Smooth muscle cell (in vitro differentiated cells): ENCODE results near the gene AGGF1. TPM values are rescaled to one million over a fixed set of nuclear protein-coding genes. Genes with fewer than 3 reads are reported as not detected.
A peak's percentile ranks its signal among the peaks of the same experiment; 100 is the strongest.
"Not testable (repeated sequence)": the region's sequence is repeated elsewhere in the genome, so short reads cannot be mapped to it uniquely, and the experiment has no call there.

Experiments
- DNase-seq: peaks from one replicate; lab custom pipeline; 2025; ENCODE audit not compliant: unreplicated experiment; lab: John Stamatoyannopoulos, UW
- H2AFZ ChIP-seq: fragments of 200-600 bp; sonication (generic); 2 replicates; pipeline ENCODE4 v1.6.0; 2016; ENCODE audit warnings: antibody characterized with exemption, low read depth, mild to moderate bottlenecking
- H3F3A ChIP-seq: fragments of 200-600 bp; sonication (generic); 2 replicates; pipeline ENCODE4 v1.6.0; 2017; ENCODE audit warnings: antibody characterized with exemption, low read depth
- H3K27ac ChIP-seq: fragments of 200-600 bp; sonication (generic); 2 replicates; pipeline ENCODE4 v1.5.1; 2016; ENCODE audit warnings: low read depth, mild to moderate bottlenecking
- H3K27me3 ChIP-seq: fragments of 200-600 bp; sonication (generic); 2 replicates; pipeline ENCODE4 v1.6.1; 2016; ENCODE audit warnings: low read depth, mild to moderate bottlenecking
- H3K36me3 ChIP-seq: fragments of 200-600 bp; sonication (generic); 2 replicates; pipeline ENCODE4 v1.5.1; 2016; ENCODE audit warnings: low read depth
- H3K4me1 ChIP-seq: fragments of 200-600 bp; sonication (generic); 2 replicates; pipeline ENCODE4 v1.5.1; 2016; ENCODE audit warnings: low read depth
- H3K4me2 ChIP-seq: fragments of 200-600 bp; sonication (generic); 2 replicates; pipeline ENCODE4 v1.6.0; 2016; ENCODE audit warnings: mild to moderate bottlenecking
- H3K4me3 ChIP-seq: fragments of 200-600 bp; sonication (generic); 2 replicates; pipeline ENCODE4 v1.5.1; 2016; ENCODE audit warnings: mild to moderate bottlenecking
- H3K79me2 ChIP-seq: fragments of 200-600 bp; sonication (generic); 2 replicates; pipeline ENCODE4 v1.6.0; 2016; ENCODE audit warnings: low read depth, mild to moderate bottlenecking
- H3K9ac ChIP-seq: fragments of 200-600 bp; sonication (generic); 2 replicates; pipeline ENCODE4 v1.6.0; 2016; ENCODE audit warnings: low read depth
- H3K9me3 ChIP-seq: fragments of 200-600 bp; sonication (generic); replicated peaks from 2 replicates; pipeline ENCODE4 v1.5.1; 2016; ENCODE audit warnings: low read depth
- H4K20me1 ChIP-seq: fragments of 200-600 bp; sonication (generic); 2 replicates; pipeline ENCODE4 v1.6.0; 2016; ENCODE audit warnings: low read depth
- WGBS: methylation state at CpG from one replicate; pipeline ENCODE4 v1.1.7; 2016; ENCODE audit warnings: low lambda C conversion rate; 5-methylcytosine and 5-hydroxymethylcytosine counted together
- polyA plus RNA-seq: library from polyadenylated mRNA; unstranded; fragments of >200 nt; fragmentation: Nextera tagmentation; extraction: Ambion mirVana; gene quantifications from 2 replicates; pipeline ENCODE4 v1.2.1, GENCODE V29; 2016
- total RNA-seq: library from RNA; depleted of rRNA; stranded (reverse); fragments of >200 nt; gene quantifications from 2 replicates; pipeline ENCODE4 v1.2.3, GENCODE V29; 2014
- TF ChIP-seq, protein P1 (sequence below): fragments of 200-600 bp; sonication (generic); IDR thresholded peaks from 2 replicates; pipeline ENCODE4 v1.5.1; 2017; ENCODE audit warnings: borderline replicate concordance, mild to moderate bottlenecking, antibody characterized with exemption; ENCODE audit not compliant: insufficient read depth, poor library complexity, severe bottlenecking

AGGF1 gene
- total and polyA plus RNA-seq, 2 experiments from 2014 or later, result 21.5 to 24.3 TPM

DNA sequence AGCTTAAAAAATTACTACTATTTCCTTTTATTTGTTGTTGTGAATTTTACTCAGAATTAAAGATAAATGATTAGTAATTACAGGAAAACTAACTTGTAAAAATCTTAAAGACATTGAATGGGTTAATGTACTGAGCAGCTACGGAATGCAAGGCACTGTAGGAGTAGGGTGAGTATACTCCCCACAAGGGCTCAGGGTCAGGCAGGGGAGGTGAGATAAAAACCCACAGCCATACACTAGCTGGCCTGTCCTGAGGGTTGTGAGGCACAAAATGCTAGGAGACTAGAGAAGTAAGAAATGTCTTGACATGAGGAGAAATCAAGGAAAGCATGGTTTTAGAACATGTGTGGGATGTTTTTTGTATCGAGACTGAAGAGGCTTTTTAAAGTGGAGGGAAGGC lies 43.5 kb downstream of the AGGF1 start:
- no peaks in the 10 kb centered on the region for H3K27me3 ChIP-seq
- no peaks in the 10 kb centered on the region for H3K36me3 ChIP-seq
- no peaks in the 10 kb centered on the region for H3K9me3 ChIP-seq
- H3F3A ChIP-seq, result no peaks in the 10 kb centered on the region
- TF ChIP-seq, protein P1, sequence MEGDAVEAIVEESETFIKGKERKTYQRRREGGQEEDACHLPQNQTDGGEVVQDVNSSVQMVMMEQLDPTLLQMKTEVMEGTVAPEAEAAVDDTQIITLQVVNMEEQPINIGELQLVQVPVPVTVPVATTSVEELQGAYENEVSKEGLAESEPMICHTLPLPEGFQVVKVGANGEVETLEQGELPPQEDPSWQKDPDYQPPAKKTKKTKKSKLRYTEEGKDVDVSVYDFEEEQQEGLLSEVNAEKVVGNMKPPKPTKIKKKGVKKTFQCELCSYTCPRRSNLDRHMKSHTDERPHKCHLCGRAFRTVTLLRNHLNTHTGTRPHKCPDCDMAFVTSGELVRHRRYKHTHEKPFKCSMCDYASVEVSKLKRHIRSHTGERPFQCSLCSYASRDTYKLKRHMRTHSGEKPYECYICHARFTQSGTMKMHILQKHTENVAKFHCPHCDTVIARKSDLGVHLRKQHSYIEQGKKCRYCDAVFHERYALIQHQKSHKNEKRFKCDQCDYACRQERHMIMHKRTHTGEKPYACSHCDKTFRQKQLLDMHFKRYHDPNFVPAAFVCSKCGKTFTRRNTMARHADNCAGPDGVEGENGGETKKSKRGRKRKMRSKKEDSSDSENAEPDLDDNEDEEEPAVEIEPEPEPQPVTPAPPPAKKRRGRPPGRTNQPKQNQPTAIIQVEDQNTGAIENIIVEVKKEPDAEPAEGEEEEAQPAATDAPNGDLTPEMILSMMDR, result no peak
- H4K20me1 ChIP-seq, result no peaks in the 10 kb centered on the region
- peaks cover 6% of the 10 kb centered on the region for H3K4me1 ChIP-seq
- WGBS, result 59% methylated on average over 2 of the region's 2 CpGs
- no peak overlapping the region for H3K4me2 ChIP-seq
- no peak overlapping the region for H3K9ac ChIP-seq
- no peak overlapping the region for H3K27ac ChIP-seq
- no peak overlapping the region for H3K4me3 ChIP-seq
- no peak overlapping the region for H2AFZ ChIP-seq
- no peaks in the 10 kb centered on the region for H3K79me2 ChIP-seq
- no peak for DNase-seq

DNA sequence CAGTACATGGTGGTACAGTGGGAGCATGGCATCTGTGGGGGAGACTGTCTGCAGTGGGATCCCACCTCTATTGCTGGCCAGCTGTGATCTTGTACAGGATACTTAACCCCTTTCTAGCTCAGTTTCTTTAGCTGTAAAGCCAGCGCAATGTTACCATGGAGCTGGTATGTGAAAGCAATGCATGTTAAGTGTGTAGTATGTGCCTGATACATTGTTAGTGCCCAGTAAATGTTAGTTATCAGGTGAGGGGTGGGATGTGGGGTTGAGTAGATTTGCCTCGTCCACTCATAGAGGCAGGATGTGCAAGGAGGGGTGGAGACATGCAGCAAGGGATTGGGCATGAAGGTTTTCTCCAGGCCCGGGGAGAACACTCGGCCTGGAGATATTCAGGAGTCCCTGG lies 44.5 kb downstream of the AGGF1 start:
- 97% methylated on average over 4 of the region's 4 CpGs for WGBS
- no peaks in the 10 kb centered on the region for H4K20me1 ChIP-seq
- H3K36me3 ChIP-seq, result no peaks in the 10 kb centered on the region
- H3K79me2 ChIP-seq, result no peaks in the 10 kb centered on the region
- H3K9me3 ChIP-seq, result no peaks in the 10 kb centered on the region
- H2AFZ ChIP-seq, result no peak overlapping the region
- H3K27ac ChIP-seq, result no peak overlapping the region
- TF ChIP-seq, protein P1, result no peak
- H3K4me2 ChIP-seq, result no peak overlapping the region
- no peak overlapping the region for H3K9ac ChIP-seq
- no peak for DNase-seq
- H3K4me3 ChIP-seq, result no peak overlapping the region
- H3K27me3 ChIP-seq, result no peaks in the 10 kb centered on the region
- H3F3A ChIP-seq, result no peaks in the 10 kb centered on the region
- H3K4me1 ChIP-seq, result peaks cover 6% of the 10 kb centered on the region

DNA sequence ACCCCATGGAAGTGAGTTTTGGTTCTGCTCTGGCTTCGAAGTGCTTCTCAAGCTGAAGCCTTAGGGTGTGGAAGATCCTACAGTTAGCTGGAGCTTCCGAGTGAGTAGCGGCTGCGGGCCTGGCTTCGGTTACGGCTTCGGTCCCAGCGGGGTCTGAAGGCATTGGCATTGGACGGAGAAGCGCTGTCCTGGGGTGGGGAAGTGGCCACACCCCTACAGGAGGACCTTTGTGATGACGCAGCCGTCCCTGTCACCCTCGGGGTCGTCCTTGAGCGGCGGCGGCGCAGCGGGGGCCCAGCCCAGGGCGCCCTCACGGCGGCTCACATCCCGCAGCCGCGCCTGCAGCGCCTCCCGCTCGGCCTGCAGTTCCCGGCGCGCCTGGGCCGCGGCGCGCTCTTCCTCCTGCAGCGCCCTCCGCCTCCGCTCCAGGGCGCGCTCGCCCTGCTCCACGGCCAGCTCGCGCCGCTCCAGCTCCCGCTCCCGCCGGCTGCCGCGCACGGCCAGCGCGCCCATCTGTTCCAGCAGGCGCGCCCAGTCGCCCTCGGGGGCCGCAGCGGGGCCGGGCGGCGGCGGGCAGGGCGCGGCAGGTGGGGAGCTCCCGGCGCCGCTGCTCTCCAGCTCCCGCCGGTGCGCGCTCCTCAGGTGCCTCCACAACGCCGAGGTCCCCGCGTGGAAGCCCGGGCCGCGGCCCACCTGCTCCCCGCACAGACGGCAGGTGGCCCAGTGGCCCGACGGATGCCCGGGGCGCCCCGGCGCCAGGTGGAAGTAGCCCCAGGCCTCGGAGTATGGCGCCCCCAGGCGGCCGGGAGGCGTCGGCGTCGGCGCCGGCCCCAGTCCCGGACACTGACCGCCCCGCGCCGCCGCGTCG lies 47.0 kb downstream of the AGGF1 start:
- Histone ChIP-seq H3K79me2 (no peaks in the 10 kb centered on the region), H3K4me1 (peaks cover 6% of the 10 kb centered on the region), H3K27ac (no peak overlapping the region), H4K20me1 (no peaks in the 10 kb centered on the region), H3K9ac (no peak overlapping the region), H3K9me3 (no peaks in the 10 kb centered on the region), H3K27me3 (no peaks in the 10 kb centered on the region), H3K4me3 (peak overlapping the region; percentile 58), H3K36me3 (no peaks in the 10 kb centered on the region), H2AFZ (peak overlapping the region; percentile 66), H3F3A (no peaks in the 10 kb centered on the region), H3K4me2 (peak overlapping the region; percentile 91)
- WGBS, result 2% methylated on average over 85 of the region's 105 CpGs
- TF ChIP-seq, protein P1, result peak; percentile 88
- peak; percentile 25 for DNase-seq

DNA sequence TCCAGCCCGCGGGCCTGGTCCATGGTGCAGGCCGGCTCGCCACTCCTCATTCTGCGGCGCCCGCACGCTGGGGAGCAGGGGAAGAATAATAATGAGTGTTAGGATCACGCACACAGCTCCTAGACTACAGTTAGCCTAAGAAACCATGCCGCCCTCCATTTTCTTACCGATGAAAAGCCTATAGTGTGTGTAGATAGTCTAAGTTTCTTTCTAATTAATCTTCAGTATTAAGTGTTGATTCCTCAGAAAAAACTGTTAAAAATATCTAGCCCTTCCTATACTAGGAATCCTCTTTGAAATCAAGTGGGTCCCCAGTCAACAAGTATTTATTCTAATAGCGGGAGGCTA lies 47.6 kb downstream of the AGGF1 start:
- no peak overlapping the region for H3K27ac ChIP-seq
- TF ChIP-seq, protein P1, result no peak
- no peaks in the 10 kb centered on the region for H3K79me2 ChIP-seq
- peak overlapping the region; percentile 58 for H3K4me3 ChIP-seq
- H3K9ac ChIP-seq, result no peak overlapping the region
- H3K9me3 ChIP-seq, result no peaks in the 10 kb centered on the region
- H2AFZ ChIP-seq, result peak overlapping the region; percentile 62
- H3K4me1 ChIP-seq, result peaks cover 6% of the 10 kb centered on the region
- H3K36me3 ChIP-seq, result no peaks in the 10 kb centered on the region
- WGBS, result 18% methylated on average over 12 of the region's 12 CpGs
- peak overlapping the region; percentile 91 for H3K4me2 ChIP-seq
- no peaks in the 10 kb centered on the region for H3K27me3 ChIP-seq
- DNase-seq, result no peak
- no peaks in the 10 kb centered on the region for H3F3A ChIP-seq
- H4K20me1 ChIP-seq, result no peaks in the 10 kb centered on the region

DNA sequence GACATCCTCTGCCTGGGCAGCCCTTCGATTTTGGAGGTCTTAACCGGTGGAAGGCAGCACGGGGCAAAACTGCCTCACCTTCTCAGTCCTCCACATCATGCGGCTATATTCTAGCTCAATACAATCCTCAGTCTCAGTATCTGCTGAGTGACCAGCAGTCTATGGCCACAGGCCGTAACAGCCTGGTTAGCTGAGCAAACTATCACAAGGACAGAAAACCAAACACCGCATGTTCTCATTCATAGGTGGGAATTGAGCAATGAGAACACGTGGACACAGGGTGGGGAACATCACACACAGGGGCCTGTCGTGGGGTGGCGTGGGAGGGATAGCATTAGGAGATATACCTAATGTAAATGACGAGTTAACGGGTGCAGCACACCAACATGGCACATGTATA lies 50.3 kb downstream of the AGGF1 start:
- H3K4me1 ChIP-seq, H3K4me2 ChIP-seq, H3K9ac ChIP-seq, H3K79me2 ChIP-seq, H3K27ac ChIP-seq, H3K36me3 ChIP-seq, H3K27me3 ChIP-seq, DNase-seq, H2AFZ ChIP-seq, H4K20me1 ChIP-seq, H3F3A ChIP-seq, H3K4me3 ChIP-seq, H3K9me3 ChIP-seq: not testable (repeated sequence)
- 94% methylated on average over 11 of the region's 11 CpGs for WGBS
